Mucosa of descending colon (tissue), 3 donors: ENCODE measurements around the gene SNX21. TPM values are rescaled to one million over a fixed set of nuclear protein-coding genes. Genes with fewer than 3 reads are reported as not detected.

Source experiments
- ATAC-seq: fragments of 200-7000 bp; cut with Tn5 transposase; one replicate; pipeline ENCODE4 v1.9.1; 2020; ENCODE audit warnings: mild to moderate bottlenecking, moderate library complexity
- DNase-seq, 3 donors: peaks; one replicate each; pipeline ENCODE4 v3.0.0-alpha.2; 2020
- H3K36me3 ChIP-seq: fragments of 200-600 bp; one replicate; pipeline ENCODE4 v1.8.0; 2021; ENCODE audit warnings: low read depth, mild to moderate bottlenecking
- H3K4me1 ChIP-seq: fragments of 200-600 bp; one replicate; pipeline ENCODE4 v1.8.0; 2021; ENCODE audit warnings: low read depth, mild to moderate bottlenecking
- H3K4me3 ChIP-seq: fragments of 200-600 bp; one replicate; pipeline ENCODE4 v1.8.0; 2021; ENCODE audit warnings: mild to moderate bottlenecking
- H3K9me3 ChIP-seq: fragments of 200-600 bp; one replicate; pipeline ENCODE4 v1.8.0; 2021; ENCODE audit warnings: mild to moderate bottlenecking
- CTCF ChIP-seq: fragments of 200-600 bp; IDR thresholded peaks from one replicate; pipeline ENCODE4 v1.8.0; 2022; ENCODE audit warnings: antibody characterized with exemption, mild to moderate bottlenecking
- intact Hi-C, 2 donors: fragments of 100-400 bp; cut with DNase I in 1 of 2; cut with micrococcal nuclease in 1 of 2; formaldehyde crosslinking; loops; one replicate each; pipeline versions ENCODE4 v1.11.0 to v1.11.1; 2022; cut with DNase I, micrococcal nuclease
- total RNA-seq, 3 donors: library from RNA; stranded (reverse); fragmentation: NEBNext Ultra II Directional in 2 of 3; extraction: Animal tissue kit (Norgen Biotek cat#: 25700) in 2 of 3; gene quantifications; one replicate each; pipeline versions ENCODE4 v1.2.1 to v1.2.4, GENCODE V29; 2021 to 2023
- donor health status: DM: no; HTN: no; CAD: no; lungs with moderate emphysema.
- donor health status: DM: no; HTN: no; CAD: no.
- donor health status: DM: no; HTN: yes; CAD: no.

SNX21 gene
- total RNA-seq, 3 donors from 2014 or later, result 13.8 to 31.5 (median 14.0) TPM

GRCh38 chr20:45890077-45890984 lies 56.7 kb downstream of the SNX21 start:
- DNase-seq (peak; percentile 87 to 91 (median 87)), ATAC-seq (peak; percentile 70)
- no peaks in the 10 kb centered on the region for H3K9me3 ChIP-seq
- TF ChIP-seq CTCF, result peak; percentile 78
- peak overlapping the region; percentile 67 for H3K4me3 ChIP-seq
- intact Hi-C loops, result no loop called here
- peaks cover 18% of the 10 kb centered on the region for H3K4me1 ChIP-seq
- H3K36me3 ChIP-seq, result no peaks in the 10 kb centered on the region

GRCh38 chr20:45890985-45891983 lies 57.7 kb downstream of the SNX21 start, which contains the start of the genes CTSA and NEURL2:
TSS of gene CTSA (plus strand) at chr20:45891335. CDS start at chr20:45891569, 234 bp downstream.
TSS of gene NEURL2 (minus strand) at chr20:45891208. CDS start at chr20:45890991, 217 bp downstream.
- H3K4me1 ChIP-seq, result peaks cover 18% of the 10 kb centered on the region
- H3K36me3 ChIP-seq, result no peaks in the 10 kb centered on the region
- H3K9me3 ChIP-seq, result no peaks in the 10 kb centered on the region
- no peak for TF ChIP-seq CTCF
- ATAC-seq (peak; percentile 87), DNase-seq (peak; percentile 96 to 99 (median 96))
- peak within 1 kb of the TSS; percentile 67 for H3K4me3 ChIP-seq
- intact Hi-C loops, result no loop called here

GRCh38 chr20:45892049-45892825 lies 58.6 kb downstream of the SNX21 start:
- H3K36me3 ChIP-seq, result no peaks in the 10 kb centered on the region
- intact Hi-C loops, result no loop called here
- no peak overlapping the region for H3K4me3 ChIP-seq
- peak; percentile 40 for ATAC-seq
- DNase-seq, result peak in 1 of 3 donors; percentile 55
- TF ChIP-seq CTCF, result no peak
- H3K9me3 ChIP-seq, result no peaks in the 10 kb centered on the region
- H3K4me1 ChIP-seq, result peaks cover 18% of the 10 kb centered on the region

Other genes with a start within 250 kb of the SNX21 start
- gene WFDC10A, start 204.1 kb upstream of the SNX21 start, total RNA-seq, result not detected
- not detected for gene WFDC9, start 202.5 kb upstream of the SNX21 start, total RNA-seq
- gene WFDC11, start 163.6 kb upstream of the SNX21 start, total RNA-seq, result not detected
- gene WFDC13, start 131.8 kb upstream of the SNX21 start, total RNA-seq, result not detected
- gene WFDC10B, start 128.8 kb upstream of the SNX21 start, total RNA-seq, result under 1 TPM in 1 of 3 donors, not detected in 2; 0.73 TPM
- gene SPINT4, start 111.5 kb upstream of the SNX21 start, total RNA-seq, result not detected
- 1 to 10 TPM; 3.2 to 7.9 (median 5.1) TPM for gene WFDC3, start 41.9 kb upstream of the SNX21 start, total RNA-seq
- 10 to 100 TPM; 32.7 to 59.5 (median 36.3) TPM for gene DNTTIP1, start 41.8 kb upstream of the SNX21 start, total RNA-seq
- 10 to 100 TPM in 1 of 3 donors, 1 to 10 TPM in 2; 4.7 to 41.1 (median 8.7) TPM for gene UBE2C, start 21.2 kb upstream of the SNX21 start, total RNA-seq
- gene TNNC2, start 6.5 kb upstream of the SNX21 start, total RNA-seq, result 1 to 10 TPM; 2.1 to 5.4 (median 3.1) TPM
- gene ACOT8, start 23.6 kb downstream of the SNX21 start, total RNA-seq, result 10 to 100 TPM; 31.1 to 61.0 (median 32.9) TPM
- 1 to 10 TPM; 3.3 to 7.4 (median 5.7) TPM for gene ZSWIM3, start 23.8 kb downstream of the SNX21 start, total RNA-seq
- 10 to 100 TPM; 11.3 to 12.6 (median 12.4) TPM for gene ZSWIM1, start 47.4 kb downstream of the SNX21 start, total RNA-seq
- 1 to 10 TPM; 3.9 to 6.0 (median 4.1) TPM for gene SPATA25, start 53.8 kb downstream of the SNX21 start, total RNA-seq
- gene NEURL2, start 57.4 kb downstream of the SNX21 start, total RNA-seq, result 1 to 10 TPM; 4.2 to 9.1 (median 8.5) TPM
- gene CTSA, start 57.5 kb downstream of the SNX21 start, total RNA-seq, result 100 to 1,000 TPM; 292 to 542 (median 436) TPM
- 100 to 1,000 TPM in 2 of 3 donors, 10 to 100 TPM in 1; 15.0 to 141 (median 111) TPM for gene PLTP, start 78.4 kb downstream of the SNX21 start, total RNA-seq
- 10 to 100 TPM; 29.2 to 37.8 (median 35.1) TPM for gene PCIF1, start 100.9 kb downstream of the SNX21 start, total RNA-seq
- 10 to 100 TPM; 19.1 to 22.7 (median 20.1) TPM for gene ZNF335, start 138.4 kb downstream of the SNX21 start, total RNA-seq
- 1 to 10 TPM in 2 of 3 donors, under 1 TPM in 1; 0.52 to 6.7 (median 1.2) TPM for gene MMP9, start 175.1 kb downstream of the SNX21 start, total RNA-seq
- 1 to 10 TPM in 1 of 3 donors, not detected in 2; 2.5 TPM for gene SLC12A5, start 195.4 kb downstream of the SNX21 start, total RNA-seq